ENCODE results near the gene RBMX2. TPM values are rescaled to one million over a fixed set of nuclear protein-coding genes. Genes with fewer than 3 reads are reported as not detected.

Gene RBMX2
- total RNA-seq = 10 to 100 TPM; 15.1 to 17.0 TPM

GRCh38 chrX:130401415-130402207 lies at the start of gene RBMX2:
RBMX2 (plus strand) TSS chrX:130401987; CDS start chrX:130402033, 46 bp downstream.

GRCh38 chrX:130385520-130385919 lies 16.3 kb upstream of the RBMX2 start, which contains the start of gene GPR119:
GPR119 (minus strand) TSS chrX:130385674; CDS start chrX:130385447, 227 bp downstream.

Other genes starting within 250 kb of the RBMX2 start
- 10 to 100 TPM; 28.2 to 33.6 TPM for gene AIFM1, start 236.1 kb upstream of the RBMX2 start, total RNA-seq
- 10 to 100 TPM in 1 of 2 donors, 1 to 10 TPM in 1; 6.5 to 12.7 TPM for gene RAB33A, start 230.0 kb upstream of the RBMX2 start, total RNA-seq
- 1 to 10 TPM; 4.8 to 6.3 TPM for gene ZNF280C, start 133.1 kb upstream of the RBMX2 start, total RNA-seq
- 1 to 10 TPM; 9.7 to 10.0 TPM for gene SLC25A14, start 62.1 kb upstream of the RBMX2 start, total RNA-seq
- gene GPR119, start 16.3 kb upstream of the RBMX2 start, total RNA-seq = not detected

Measured in melanocyte of skin (primary cell).